PC-3 (cell line): Measurements from ENCODE around the gene CFAP57. TPM values are rescaled to one million over a fixed set of nuclear protein-coding genes. Genes with fewer than 3 reads are reported as not detected.

Source experiments
- ATAC-seq: fragments of 200-7000 bp; cut with Tn5 transposase; 2 replicates; pipeline ENCODE4 v1.9.1; 2020; ENCODE audit warnings: mild to moderate bottlenecking, moderate library complexity
- BruUV-seq: library from RNA; stranded (reverse); fragments of 400-500 nt; replicated peaks from 2 replicates; lab custom pipeline; 2021; lab: Mats Ljungman, UMichigan
- CTCF ChIA-PET: fragments of 300-600 bp; sonication (Branson Sonifier 250); formaldehyde crosslinking; loops from one replicate; lab custom pipeline; 2022; ENCODE audit warnings: antibody characterized with exemption; lab: Charles Lee
- POLR2A ChIA-PET: fragments of 300-600 bp; sonication (Branson Sonifier 250); formaldehyde crosslinking; loops from one replicate; lab custom pipeline; 2022; ENCODE audit warnings: antibody characterized with exemption; ENCODE audit not compliant: unreplicated experiment; lab: Charles Lee
- DNase-seq: peaks from one replicate; pipeline ENCODE4 v3.0.0-alpha.2; 2015
- H2AFZ ChIP-seq: fragments of 300-600 bp; sonication (generic); 2 replicates; pipeline ENCODE4 v1.6.0; 2016; ENCODE audit warnings: antibody characterized with exemption, low read length
- H3F3A ChIP-seq: fragments of 300-600 bp; sonication (generic); one replicate; pipeline ENCODE4 v1.6.0; 2017; ENCODE audit warnings: antibody characterized with exemption, low read length, control low read depth, mild to moderate bottlenecking; ENCODE audit not compliant: unreplicated experiment
- H3K27ac ChIP-seq: fragments of 300-600 bp; sonication (generic); 2 replicates; pipeline ENCODE4 v1.5.1; 2016; ENCODE audit warnings: mild to moderate bottlenecking, low read length
- H3K27me3 ChIP-seq: fragments of 300-600 bp; sonication (generic); 2 replicates; pipeline ENCODE4 v1.6.1; 2016; ENCODE audit warnings: low read length, mixed read lengths
- H3K36me3 ChIP-seq: fragments of 300-600 bp; sonication (generic); 2 replicates; pipeline ENCODE4 v1.6.1; 2016; ENCODE audit warnings: low read depth, mixed run types, low read length, mixed read lengths
- H3K4me1 ChIP-seq: fragments of 300-600 bp; sonication (generic); 2 replicates; pipeline ENCODE4 v1.5.1; 2016; ENCODE audit warnings: low read length; ENCODE audit not compliant: insufficient read depth
- H3K4me2 ChIP-seq: fragments of 300-600 bp; sonication (generic); 2 replicates; pipeline ENCODE4 v1.6.0; 2016; ENCODE audit warnings: low read length
- H3K4me3 ChIP-seq: fragments of 300-600 bp; sonication (generic); 2 replicates; pipeline ENCODE4 v1.5.1; 2016; ENCODE audit warnings: mild to moderate bottlenecking, low read length, mixed read lengths
- H3K79me2 ChIP-seq: fragments of 300-600 bp; sonication (generic); 2 replicates; pipeline ENCODE4 v1.6.1; 2017; ENCODE audit warnings: low read length, mixed read lengths
- H3K9ac ChIP-seq: fragments of 300-600 bp; sonication (generic); 2 replicates; pipeline ENCODE4 v1.6.0; 2016; ENCODE audit warnings: mild to moderate bottlenecking, low read length
- H3K9me2 ChIP-seq: fragments of 300-600 bp; sonication (generic); replicated peaks from 2 replicates; pipeline ENCODE4 v1.6.1; 2016; ENCODE audit warnings: mixed run types, low read length, mixed read lengths
- H3K9me3 ChIP-seq: fragments of 300-600 bp; sonication (generic); 2 replicates; pipeline ENCODE4 v1.6.1; 2016; ENCODE audit warnings: low read length, mixed read lengths
- H4K20me1 ChIP-seq: fragments of 300-600 bp; sonication (generic); 2 replicates; pipeline ENCODE4 v1.6.1; 2016; ENCODE audit warnings: low read length, mixed read lengths
- CTCF ChIP-seq: fragments of 300-600 bp; sonication (generic); conservative IDR thresholded peaks from 2 replicates; pipeline ENCODE4 v1.5.1; 2017; ENCODE audit warnings: antibody characterized with exemption, low read depth, mild to moderate bottlenecking, low read length
- EZH2 ChIP-seq: fragments of 300-600 bp; sonication (generic); IDR thresholded peaks from one replicate; pipeline ENCODE4 v1.6.1; 2017; ENCODE audit warnings: antibody characterized with exemption, mild to moderate bottlenecking, low read length; ENCODE audit not compliant: unreplicated experiment
- EZH2phosphoT487 ChIP-seq: fragments of 300-600 bp; sonication (generic); IDR thresholded peaks from 2 replicates; pipeline ENCODE4 v1.6.1; 2018; ENCODE audit warnings: mild to moderate bottlenecking, antibody characterized with exemption, low read length, borderline replicate concordance
- intact Hi-C: fragments of 100-400 bp; cut with micrococcal nuclease; formaldehyde crosslinking; loops from 2 replicates; pipeline ENCODE4 v1.9.0; 2023
- total RNA-seq: library from RNA; depleted of rRNA; stranded (reverse); fragments of >200 nt; gene quantifications from 2 replicates; pipeline ENCODE4 v1.2.3, GENCODE V29; 2014

The CFAP57 gene
- total RNA-seq, 1 experiment from 2014 or later = 1.2 TPM

GRCh38 chr1:43233631-43234030 is 61.5 kb downstream of the CFAP57 start:
- Histone ChIP-seq H3K9me3 (no peaks in the 10 kb centered on the region), H3K27me3 (no peaks in the 10 kb centered on the region), H3K4me1 (peaks cover 24% of the 10 kb centered on the region), H2AFZ (no peak overlapping the region), H3K36me3 (no peaks in the 10 kb centered on the region), H4K20me1 (no peaks in the 10 kb centered on the region), H3K9ac (no peak overlapping the region), H3K79me2 (no peaks in the 10 kb centered on the region), H3K9me2 (no peaks in the 10 kb centered on the region), H3K27ac (no peak overlapping the region), H3F3A (no peaks in the 10 kb centered on the region), H3K4me3 (no peak overlapping the region), H3K4me2 (no peak overlapping the region)
- no peak for ATAC-seq
- intact Hi-C loops = no loop called here
- POLR2A ChIA-PET = interaction anchor here (0.6 kb wide), 1 partner anchor 10 kb away, joined by 5 read pairs; no protein-coding TSS in a partner anchor
- DNase-seq = no peak
- TF ChIP-seq EZH2phosphoT487 (no peak), CTCF (no peak), EZH2 (no peak)
- BruUV-seq = no TSS peak
- CTCF ChIA-PET = no interaction called here

DNA sequence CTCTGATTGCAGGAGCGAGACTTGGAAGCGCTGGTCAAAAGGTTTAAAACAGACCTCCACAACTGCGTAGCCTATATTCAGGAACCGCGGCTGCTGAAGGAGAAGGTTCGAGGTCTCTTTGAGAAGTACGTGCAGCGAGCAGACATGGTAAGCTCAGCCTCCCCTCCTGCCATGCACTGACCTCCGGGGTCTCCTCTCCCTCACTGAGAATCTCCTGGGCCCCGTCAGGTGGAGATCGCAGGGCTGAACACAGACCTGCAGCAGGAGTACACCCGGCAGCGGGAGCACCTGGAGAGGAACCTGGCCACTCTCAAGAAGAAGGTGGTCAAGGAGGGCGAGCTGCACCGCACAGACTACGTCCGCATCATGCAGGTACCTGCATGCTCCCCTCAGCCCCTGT is 62.1 kb downstream of the CFAP57 start:
- Histone ChIP-seq H2AFZ (no peak overlapping the region), H3F3A (no peaks in the 10 kb centered on the region), H3K27me3 (no peaks in the 10 kb centered on the region), H4K20me1 (no peaks in the 10 kb centered on the region), H3K4me1 (peaks cover 24% of the 10 kb centered on the region), H3K9me3 (no peaks in the 10 kb centered on the region), H3K9ac (no peak overlapping the region), H3K9me2 (no peaks in the 10 kb centered on the region), H3K79me2 (no peaks in the 10 kb centered on the region), H3K36me3 (no peaks in the 10 kb centered on the region), H3K4me3 (no peak overlapping the region), H3K27ac (no peak overlapping the region), H3K4me2 (no peak overlapping the region)
- DNase-seq (no peak), ATAC-seq (no peak)
- intact Hi-C loops = no loop called here
- BruUV-seq = no TSS peak
- CTCF ChIA-PET = no interaction called here
- TF ChIP-seq CTCF (no peak), EZH2phosphoT487 (no peak), EZH2 (no peak)
- POLR2A ChIA-PET = interaction anchor here (0.5 kb wide), 1 partner anchor 124 kb away, joined by 3 read pairs; no protein-coding TSS in a partner anchor

DNA sequence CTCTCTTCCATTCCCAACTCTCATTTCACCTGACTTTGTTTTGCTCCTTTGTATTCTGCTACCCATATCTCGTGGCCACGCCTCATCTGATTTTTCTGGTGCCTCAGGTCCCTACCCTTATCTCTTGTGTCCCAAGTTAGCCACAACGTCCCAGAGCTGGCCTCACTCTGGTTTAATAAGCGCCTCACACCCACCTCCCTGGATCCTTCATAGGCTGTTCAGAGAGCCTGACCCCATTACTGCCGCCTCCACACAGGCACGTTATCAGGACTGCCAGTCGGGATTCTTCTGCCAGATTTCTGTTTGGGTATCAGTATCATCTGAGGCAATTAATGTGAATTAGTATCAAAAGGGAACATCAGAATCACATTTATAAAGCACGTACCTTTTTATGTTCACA is 62.9 kb downstream of the CFAP57 start:
- Histone ChIP-seq H3K27ac (no peak overlapping the region), H3K4me3 (no peak overlapping the region), H3K9me2 (no peaks in the 10 kb centered on the region), H3F3A (no peaks in the 10 kb centered on the region), H3K79me2 (no peaks in the 10 kb centered on the region), H3K4me2 (no peak overlapping the region), H3K4me1 (peaks cover 24% of the 10 kb centered on the region), H3K36me3 (no peaks in the 10 kb centered on the region), H2AFZ (no peak overlapping the region), H3K27me3 (no peaks in the 10 kb centered on the region), H4K20me1 (no peaks in the 10 kb centered on the region), H3K9me3 (no peaks in the 10 kb centered on the region), H3K9ac (no peak overlapping the region)
- CTCF ChIA-PET = no interaction called here
- ATAC-seq (no peak), DNase-seq (no peak)
- POLR2A ChIA-PET = interaction anchor here (0.5 kb wide), 1 partner anchor 147 kb away, joined by 12 read pairs; no protein-coding TSS in a partner anchor
- intact Hi-C loops = no loop called here
- TF ChIP-seq CTCF (no peak), EZH2 (no peak), EZH2phosphoT487 (no peak)
- BruUV-seq = no TSS peak
